HCT116 (cell line): ENCODE measurements around the gene CHCHD3.

Experiments
- ZFX ChIP-seq: fragments of 450-650 bp; IDR thresholded peaks from 2 replicates; pipeline ENCODE4 v1.6.1; 2017
- TF ChIP-seq, protein P1 (sequence below), 3 experiments: fragments of 200-600 bp in 1 of 3; sonication (generic) in 1 of 3; IDR thresholded peaks in 2 of 3; conservative IDR thresholded peaks in 1 of 3; 2 replicates each; pipeline ENCODE4 v1.5.1; 2012 to 2017; ENCODE audit warnings: low read depth in 2 of 3, low read length in 2 of 3, antibody characterized with exemption in 1 of 3, borderline replicate concordance in 1 of 3, control low read depth in 1 of 3, mild to moderate bottlenecking in 1 of 3, mixed read lengths in 1 of 3, mixed run types in 1 of 3, moderate library complexity in 1 of 3; ENCODE audit not compliant: insufficient read depth in 1 of 3

GRCh38 chr7:133059263-133059662, 22.6 kb downstream of the CHCHD3 start:
- TF ChIP-seq, protein P1, sequence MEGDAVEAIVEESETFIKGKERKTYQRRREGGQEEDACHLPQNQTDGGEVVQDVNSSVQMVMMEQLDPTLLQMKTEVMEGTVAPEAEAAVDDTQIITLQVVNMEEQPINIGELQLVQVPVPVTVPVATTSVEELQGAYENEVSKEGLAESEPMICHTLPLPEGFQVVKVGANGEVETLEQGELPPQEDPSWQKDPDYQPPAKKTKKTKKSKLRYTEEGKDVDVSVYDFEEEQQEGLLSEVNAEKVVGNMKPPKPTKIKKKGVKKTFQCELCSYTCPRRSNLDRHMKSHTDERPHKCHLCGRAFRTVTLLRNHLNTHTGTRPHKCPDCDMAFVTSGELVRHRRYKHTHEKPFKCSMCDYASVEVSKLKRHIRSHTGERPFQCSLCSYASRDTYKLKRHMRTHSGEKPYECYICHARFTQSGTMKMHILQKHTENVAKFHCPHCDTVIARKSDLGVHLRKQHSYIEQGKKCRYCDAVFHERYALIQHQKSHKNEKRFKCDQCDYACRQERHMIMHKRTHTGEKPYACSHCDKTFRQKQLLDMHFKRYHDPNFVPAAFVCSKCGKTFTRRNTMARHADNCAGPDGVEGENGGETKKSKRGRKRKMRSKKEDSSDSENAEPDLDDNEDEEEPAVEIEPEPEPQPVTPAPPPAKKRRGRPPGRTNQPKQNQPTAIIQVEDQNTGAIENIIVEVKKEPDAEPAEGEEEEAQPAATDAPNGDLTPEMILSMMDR (IDR thresholded peaks at IDR 0.05 in 2 of 3, conservative IDR thresholded peaks at IDR 0.05 in 1 of 3; ENCODE audit: borderline replicate concordance in 1 of 3, insufficient read depth in 1 of 3, low read depth in 2 of 3, low read length in 2 of 3), result no peak
- no peak for TF ChIP-seq ZFX
